HEK293T (cell line): ENCODE measurements around the gene HOXB5.

Source experiments
- CTCF ChIA-PET: fragments of 350-600 bp; formaldehyde crosslinking; extraction: SDS; loops from one replicate; lab custom pipeline; 2021; ENCODE audit warnings: antibody characterized with exemption, inconsistent platforms; lab: Yijun Ruan, JAX
- POLR2A ChIA-PET: fragments of 350-600 bp; formaldehyde crosslinking; extraction: SDS; loops from one replicate; lab custom pipeline; 2020; ENCODE audit warnings: antibody characterized with exemption, inconsistent platforms; lab: Yijun Ruan, JAX
- DNase-seq: peaks from one replicate; pipeline ENCODE4 v3.0.0; 2012; ENCODE audit warnings: mixed read lengths; ENCODE audit errors: extremely low spot score
- ARNT ChIP-seq: fragments of 450-650 bp; IDR thresholded peaks from 2 replicates; pipeline ENCODE4 v1.6.1; 2017; ENCODE audit warnings: mild to moderate bottlenecking
- BHLHE40 ChIP-seq: fragments of 450-650 bp; IDR thresholded peaks from 2 replicates; pipeline ENCODE4 v1.6.1; 2016; ENCODE audit warnings: mild to moderate bottlenecking, moderate library complexity, borderline replicate concordance
- CTBP1 ChIP-seq: fragments of 450-650 bp; IDR thresholded peaks from 2 replicates; pipeline ENCODE4 v1.6.1; 2016; ENCODE audit warnings: borderline replicate concordance
- ELF4 ChIP-seq: fragments of 450-650 bp; IDR thresholded peaks from 2 replicates; pipeline ENCODE4 v1.6.1; 2017; ENCODE audit warnings: antibody characterized with exemption
- FOXA1 ChIP-seq: fragments of 450-650 bp; IDR thresholded peaks from 2 replicates; pipeline ENCODE4 v1.6.1; 2016; ENCODE audit warnings: mild to moderate bottlenecking
- FOXK2 ChIP-seq: fragments of 450-650 bp; IDR thresholded peaks from 2 replicates; pipeline ENCODE4 v1.6.1; 2016; ENCODE audit warnings: mild to moderate bottlenecking
- FOXM1 ChIP-seq: fragments of 450-650 bp; IDR thresholded peaks from 2 replicates; pipeline ENCODE4 v1.6.1; 2017; ENCODE audit warnings: mild to moderate bottlenecking, borderline replicate concordance
- HDGF ChIP-seq: fragments of 450-650 bp; IDR thresholded peaks from 2 replicates; pipeline ENCODE4 v1.6.1; 2017; ENCODE audit warnings: antibody characterized with exemption, borderline replicate concordance
- L3MBTL2 ChIP-seq: fragments of 450-650 bp; conservative IDR thresholded peaks from 2 replicates; pipeline ENCODE4 v1.6.1; 2016; ENCODE audit warnings: mild to moderate bottlenecking
- LEF1 ChIP-seq: fragments of 450-650 bp; IDR thresholded peaks from 2 replicates; pipeline ENCODE4 v1.6.1; 2017; ENCODE audit warnings: mild to moderate bottlenecking, borderline replicate concordance
- NFRKB ChIP-seq: fragments of 450-650 bp; IDR thresholded peaks from 2 replicates; pipeline ENCODE4 v1.6.1; 2016; ENCODE audit warnings: mild to moderate bottlenecking, moderate library complexity
- SP1 ChIP-seq: fragments of 450-650 bp; IDR thresholded peaks from 2 replicates; pipeline ENCODE4 v1.6.1; 2017
- SUZ12 ChIP-seq: fragments of 450-650 bp; IDR thresholded peaks from 2 replicates; pipeline ENCODE4 v1.6.1; 2016; ENCODE audit warnings: mild to moderate bottlenecking
- TARDBP ChIP-seq: fragments of 450-650 bp; IDR thresholded peaks from 2 replicates; pipeline ENCODE4 v1.6.1; 2016
- ZNF384 ChIP-seq: fragments of 450-650 bp; IDR thresholded peaks from 2 replicates; pipeline ENCODE4 v1.6.1; 2016
- TF ChIP-seq, protein P1 (sequence below): fragments of 450-650 bp; IDR thresholded peaks from 2 replicates; pipeline ENCODE4 v1.6.1; 2016

The HOXB5 gene

DNA sequence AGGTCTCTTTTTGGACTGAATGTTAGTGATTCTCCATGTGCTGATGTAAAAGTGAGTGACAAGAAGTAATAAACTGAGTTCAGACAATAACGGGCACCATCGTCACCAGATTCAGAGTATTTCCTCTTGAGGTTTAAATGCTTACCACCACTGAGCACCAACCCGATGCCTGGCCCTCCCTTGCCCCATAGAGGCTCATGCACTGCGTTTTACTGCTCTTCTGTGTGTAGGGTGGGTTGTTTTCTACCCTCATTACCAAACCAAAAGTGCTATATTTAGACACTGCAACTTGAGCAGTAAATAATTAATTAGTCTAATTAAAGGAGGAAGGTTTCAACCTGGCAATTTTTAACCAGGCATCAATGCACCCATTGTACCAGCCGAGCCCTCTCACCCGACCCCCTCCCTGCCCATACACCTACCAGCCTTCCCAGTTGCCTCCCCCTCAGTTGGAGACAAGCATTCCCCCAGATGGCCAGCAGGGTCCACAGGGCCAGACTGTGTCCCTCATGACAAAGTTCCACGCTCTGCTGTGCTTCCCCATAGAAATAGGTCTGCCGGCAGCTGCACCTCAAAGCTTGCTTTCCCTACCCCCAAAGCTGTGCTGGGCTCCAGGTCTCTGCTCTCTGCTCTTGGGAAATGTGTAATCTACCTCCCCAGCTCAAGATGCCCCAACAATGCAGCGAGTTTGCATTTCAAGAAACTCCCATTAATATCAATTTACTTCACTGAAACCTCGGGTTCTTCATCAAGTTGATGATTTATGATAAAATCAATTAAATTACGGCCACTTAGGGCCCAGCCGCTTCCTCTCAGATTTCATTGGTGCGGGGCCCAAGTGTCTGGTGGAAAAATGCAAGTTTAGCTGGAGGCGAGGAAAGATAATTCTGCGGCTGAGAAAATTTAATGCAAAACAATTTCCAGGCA, 31.4 kb downstream of the HOXB5 start:
- peak; percentile 62 for DNase-seq
- CTCF ChIA-PET: interaction anchor here (0.6 to 1.4 kb wide), 6 partner anchors 15 to 85 kb away, joined by 3 to 4 read pairs (median 3); no protein-coding TSS in a partner anchor
- POLR2A ChIA-PET: interaction anchor here (1.2 to 2.3 kb wide), 3 partner anchors 12 to 17 kb away, joined by 3 to 9 read pairs (median 3); no protein-coding TSS in a partner anchor
- no peak for TF ChIP-seq NFRKB
- TF ChIP-seq CTBP1: peak; percentile 91
- 0 out of 2 replicates have a peak, but pooled peaks have one; percentile 48 for TF ChIP-seq HDGF
- 0 out of 2 replicates have a peak, but pooled peaks have one; percentile 17 for TF ChIP-seq L3MBTL2
- TF ChIP-seq, protein P1, sequence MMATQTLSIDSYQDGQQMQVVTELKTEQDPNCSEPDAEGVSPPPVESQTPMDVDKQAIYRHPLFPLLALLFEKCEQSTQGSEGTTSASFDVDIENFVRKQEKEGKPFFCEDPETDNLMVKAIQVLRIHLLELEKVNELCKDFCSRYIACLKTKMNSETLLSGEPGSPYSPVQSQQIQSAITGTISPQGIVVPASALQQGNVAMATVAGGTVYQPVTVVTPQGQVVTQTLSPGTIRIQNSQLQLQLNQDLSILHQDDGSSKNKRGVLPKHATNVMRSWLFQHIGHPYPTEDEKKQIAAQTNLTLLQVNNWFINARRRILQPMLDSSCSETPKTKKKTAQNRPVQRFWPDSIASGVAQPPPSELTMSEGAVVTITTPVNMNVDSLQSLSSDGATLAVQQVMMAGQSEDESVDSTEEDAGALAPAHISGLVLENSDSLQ: peak; percentile 90
- TF ChIP-seq TARDBP: no peak

DNA sequence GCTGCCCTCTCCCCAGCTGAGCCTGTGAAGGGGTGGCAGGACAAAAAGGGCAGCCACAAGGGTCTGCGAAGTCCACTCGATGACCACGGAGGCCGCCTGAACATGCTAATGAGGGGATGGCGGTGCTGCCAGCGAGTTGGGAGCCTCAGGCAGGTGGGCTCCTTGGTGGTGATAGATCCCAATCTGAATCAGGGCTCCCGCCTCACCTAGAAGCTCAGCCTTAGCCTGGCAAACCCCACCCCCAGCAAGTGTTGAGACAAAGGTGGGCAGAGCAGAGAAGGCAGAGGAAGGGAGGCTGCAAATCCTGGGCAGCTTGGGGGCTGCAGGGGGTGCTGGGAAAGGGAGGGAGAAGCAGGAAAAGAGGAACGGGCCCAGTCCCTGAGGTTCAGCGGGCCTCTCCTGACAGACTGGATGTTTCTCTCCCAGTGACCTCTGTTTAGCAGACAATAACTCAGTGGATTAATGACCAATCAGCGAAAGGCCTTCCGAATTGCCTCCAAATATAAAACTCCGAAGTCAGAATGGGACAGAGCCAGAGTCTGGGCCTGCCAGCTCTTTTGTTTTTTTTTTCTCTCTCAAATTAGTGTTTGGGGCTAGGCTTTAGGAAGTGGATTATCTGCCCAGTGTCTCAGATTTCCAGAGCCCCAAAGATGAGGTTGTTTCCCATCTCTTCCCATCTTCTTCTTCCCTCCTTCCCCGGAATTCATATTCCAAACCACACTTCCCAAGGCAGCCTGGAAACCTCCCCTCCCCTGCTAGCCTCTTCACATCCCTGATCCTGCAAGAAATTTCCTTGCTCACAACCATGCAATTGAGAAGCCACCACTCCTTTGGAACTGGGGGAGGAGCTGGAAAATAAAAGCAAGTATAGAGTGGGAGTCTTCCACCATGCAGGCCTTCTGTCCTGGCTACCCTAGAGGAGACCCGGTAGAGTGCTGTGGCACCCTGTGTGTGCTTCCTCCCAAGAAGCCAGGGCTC, 33.5 kb downstream of the HOXB5 start:
- DNase-seq: no peak
- POLR2A ChIA-PET: interaction anchor here (1.0 kb wide), 1 partner anchor 9 kb away, joined by 3 read pairs; no protein-coding TSS in a partner anchor
- TF ChIP-seq FOXA1 (no peak), FOXM1 (no peak)
- CTCF ChIA-PET: interaction anchor here (0.7 to 1.3 kb wide), 3 partner anchors 12 to 103 kb away, joined by 4 to 10 read pairs (median 4); no protein-coding TSS in a partner anchor

DNA sequence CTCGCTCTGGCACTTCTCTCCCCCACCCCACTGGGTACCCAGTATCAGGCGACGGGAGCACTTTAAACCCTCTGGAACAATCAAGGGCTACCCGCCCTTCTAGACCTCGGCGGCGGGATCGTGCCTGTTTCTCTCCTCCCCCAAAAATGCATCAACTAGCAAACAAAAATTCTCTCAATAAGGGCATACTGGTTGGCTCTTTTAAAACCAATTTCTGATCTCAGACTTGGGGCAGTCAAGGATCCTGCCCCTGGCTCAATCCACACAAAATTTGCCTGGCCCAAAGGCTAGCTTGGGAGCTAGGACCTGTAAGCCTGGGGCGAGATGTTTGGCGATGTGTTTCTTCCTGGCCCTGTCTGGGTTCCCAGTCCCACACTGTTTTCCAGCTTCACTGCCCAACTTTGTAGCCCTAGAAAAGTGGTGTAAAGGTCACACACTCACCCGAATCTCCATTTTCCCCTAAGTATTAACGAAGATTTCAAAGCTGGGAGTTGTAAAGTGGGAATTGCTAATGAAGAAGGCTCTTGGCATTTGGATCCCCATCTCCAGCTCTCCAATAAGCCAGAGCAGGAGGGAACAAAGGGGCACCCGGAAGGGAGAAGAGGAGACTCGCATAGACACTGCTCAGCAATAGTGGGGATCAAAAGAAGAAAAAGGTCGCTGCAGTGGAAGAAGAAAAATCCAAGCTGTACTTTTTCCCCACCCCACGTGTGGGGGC, 34.3 kb downstream of the HOXB5 start:
- TF ChIP-seq ZNF384 (no peak), FOXK2 (no peak), FOXM1 (no peak), L3MBTL2 (no peak), SUZ12 (no peak)
- CTCF ChIA-PET: interaction anchor here (1.1 to 1.3 kb wide), 2 partner anchors 12 to 59 kb away, joined by 4 to 10 read pairs; no protein-coding TSS in a partner anchor
- DNase-seq: no peak
- POLR2A ChIA-PET: interaction anchor here (1.0 kb wide), 1 partner anchor 10 kb away, joined by 3 read pairs; no protein-coding TSS in a partner anchor

DNA sequence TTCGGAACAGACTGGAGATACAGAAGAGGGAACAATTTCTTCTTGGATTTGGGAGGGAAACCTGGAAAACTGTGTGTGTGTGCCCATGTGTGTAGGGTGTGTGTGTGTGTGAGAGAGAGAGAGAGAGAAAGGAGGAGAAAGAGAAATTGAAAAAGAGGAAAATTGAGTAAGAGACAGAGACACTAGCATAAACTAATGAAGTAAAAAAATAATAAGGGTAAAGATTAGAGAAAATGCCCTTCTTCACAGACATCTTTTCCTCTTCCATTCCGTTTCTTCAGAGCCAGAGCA, 34.8 kb downstream of the HOXB5 start:
- ChIA-PET POLR2A (no interaction called here), CTCF (interaction anchor here (1.3 kb wide), 1 partner anchor 11 kb away, joined by 10 read pairs; no protein-coding TSS in a partner anchor)
- TF ChIP-seq LEF1: no peak
- TF ChIP-seq BHLHE40: no peak
- TF ChIP-seq L3MBTL2: no peak
- TF ChIP-seq HDGF: no peak
- no peak for TF ChIP-seq ELF4
- no peak for TF ChIP-seq FOXK2
- TF ChIP-seq CTBP1: no peak
- no peak for TF ChIP-seq SP1
- no peak for TF ChIP-seq FOXA1
- TF ChIP-seq, protein P1: no peak
- TF ChIP-seq TARDBP: no peak
- TF ChIP-seq SUZ12: no peak
- no peak for TF ChIP-seq ARNT
- no peak for TF ChIP-seq FOXM1
- TF ChIP-seq NFRKB: no peak
- no peak for TF ChIP-seq ZNF384
- no peak for DNase-seq

DNA sequence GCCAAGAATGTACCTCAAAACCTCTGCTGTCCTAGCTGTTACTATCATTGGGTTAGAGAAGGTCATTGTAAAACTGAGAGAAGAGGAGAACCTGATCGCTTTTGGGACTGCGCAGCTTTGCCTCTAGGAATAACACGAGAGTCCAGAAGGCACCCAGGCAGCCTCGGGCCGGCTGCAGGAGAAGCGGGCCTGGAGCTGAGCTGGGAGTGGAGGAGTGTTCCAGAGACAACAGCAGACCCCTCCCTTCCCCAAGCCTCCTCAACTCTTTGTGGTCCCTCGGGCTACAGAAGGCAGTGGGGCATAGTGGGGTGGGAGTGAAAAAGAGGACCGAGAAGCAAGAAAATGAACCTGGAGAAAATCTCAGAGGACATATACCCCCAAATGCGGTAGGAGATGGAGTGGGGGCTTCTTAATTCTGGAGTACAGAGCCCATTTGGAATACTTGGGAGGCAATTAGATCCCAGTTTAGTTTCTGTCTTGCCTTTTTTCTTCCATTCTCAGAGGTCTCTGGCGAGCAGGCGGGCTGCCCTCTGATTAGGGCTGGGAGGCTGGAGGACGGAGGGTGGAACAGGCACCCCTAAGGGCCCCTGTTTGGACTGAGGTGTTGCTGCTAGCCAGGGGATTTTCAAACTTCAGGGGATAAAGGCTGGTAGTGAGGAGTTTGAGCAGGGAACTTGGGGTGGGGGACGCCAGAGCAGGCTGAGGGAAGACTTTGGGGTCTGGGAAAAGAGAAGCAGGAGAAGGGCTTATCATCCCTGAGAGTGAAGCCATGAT, 35.3 kb downstream of the HOXB5 start:
- POLR2A ChIA-PET: interaction anchor here (1.7 to 3.6 kb wide), 3 partner anchors 9 to 31 kb away, joined by 12 to 25 read pairs (median 19); partner anchors contain the start of gene HOXB3
- no peak for DNase-seq
- TF ChIP-seq SP1 (no peak), LEF1 (no peak), BHLHE40 (no peak), HDGF (no peak), ARNT (no peak), FOXK2 (no peak), FOXM1 (no peak), SUZ12 (no peak), ZNF384 (no peak), TARDBP (no peak), ELF4 (no peak), CTBP1 (no peak), FOXA1 (no peak), NFRKB (no peak), L3MBTL2 (no peak)
- TF ChIP-seq, protein P1: no peak
- CTCF ChIA-PET: interaction anchor here (0.6 kb wide), 2 partner anchors 10 to 28 kb away, joined by 3 to 4 read pairs; no protein-coding TSS in a partner anchor
